GM23248 (cell line): ENCODE data around the gene MATR3. TPM values are rescaled to one million over a fixed set of nuclear protein-coding genes. Genes with fewer than 3 reads are reported as not detected.
A peak's percentile ranks its signal among the peaks of the same experiment; 100 is the strongest.
"Not testable (repeated sequence)": the region's sequence is repeated elsewhere in the genome, so short reads cannot be mapped to it uniquely, and the experiment has no call there.

Experiments used
- DNase-seq: peaks from one replicate; pipeline ENCODE4 v3.0.0-alpha.2; 2015
- H2AFZ ChIP-seq: fragments of 200-600 bp; sonication (generic); 2 replicates; pipeline ENCODE4 v1.6.1; 2016; ENCODE audit warnings: antibody characterized with exemption
- H3F3A ChIP-seq: fragments of 200-600 bp; sonication (generic); 2 replicates; pipeline ENCODE4 v1.6.1; 2016; ENCODE audit warnings: mild to moderate bottlenecking, antibody characterized with exemption, mixed run types; ENCODE audit not compliant: insufficient read depth
- H3K27ac ChIP-seq: fragments of 200-600 bp; sonication (generic); 2 replicates; pipeline ENCODE4 v1.5.1; 2016; ENCODE audit warnings: mild to moderate bottlenecking
- H3K27me3 ChIP-seq: fragments of 200-600 bp; sonication (generic); replicated peaks from 2 replicates; pipeline ENCODE4 v1.6.1; 2016; ENCODE audit warnings: mild to moderate bottlenecking; ENCODE audit not compliant: insufficient read depth
- H3K36me3 ChIP-seq: fragments of 200-600 bp; sonication (generic); 2 replicates; pipeline ENCODE4 v1.6.1; 2016; ENCODE audit warnings: low read depth, mild to moderate bottlenecking
- H3K4me1 ChIP-seq: fragments of 200-600 bp; sonication (generic); 2 replicates; pipeline ENCODE4 v1.6.1; 2016; ENCODE audit warnings: mild to moderate bottlenecking; ENCODE audit not compliant: insufficient read depth
- H3K4me2 ChIP-seq: fragments of 200-600 bp; sonication (generic); one replicate; pipeline ENCODE4 v1.6.1; 2016; ENCODE audit warnings: mild to moderate bottlenecking; ENCODE audit not compliant: unreplicated experiment
- H3K4me3 ChIP-seq: fragments of 200-600 bp; sonication (generic); 2 replicates; pipeline ENCODE4 v1.5.1; 2016; ENCODE audit warnings: mild to moderate bottlenecking
- H3K79me2 ChIP-seq: fragments of 200-600 bp; sonication (generic); 2 replicates; pipeline ENCODE4 v1.6.1; 2016; ENCODE audit warnings: mild to moderate bottlenecking; ENCODE audit not compliant: insufficient read depth
- H3K9ac ChIP-seq: fragments of 200-600 bp; sonication (generic); 2 replicates; pipeline ENCODE4 v1.6.1; 2016; ENCODE audit warnings: mild to moderate bottlenecking
- H3K9me2 ChIP-seq: fragments of 200-600 bp; sonication (generic); 2 replicates; pipeline ENCODE4 v1.6.1; 2016; ENCODE audit warnings: mixed run types, mild to moderate bottlenecking, moderate library complexity; ENCODE audit not compliant: insufficient read depth
- H3K9me3 ChIP-seq: fragments of 200-600 bp; sonication (generic); one replicate; pipeline ENCODE4 v1.6.1; 2017; ENCODE audit warnings: low read depth
- H4K20me1 ChIP-seq: fragments of 200-600 bp; sonication (generic); 2 replicates; pipeline ENCODE4 v1.6.0; 2016; ENCODE audit not compliant: insufficient read depth
- EZH2 ChIP-seq: fragments of 200-600 bp; sonication (generic); IDR thresholded peaks from 2 replicates; pipeline ENCODE4 v1.6.1; 2018; ENCODE audit warnings: antibody characterized with exemption, mild to moderate bottlenecking; ENCODE audit not compliant: insufficient read depth, poor library complexity, severe bottlenecking
- EZH2phosphoT487 ChIP-seq: fragments of 200-600 bp; sonication (generic); IDR thresholded peaks from 2 replicates; pipeline ENCODE4 v1.6.1; 2018; ENCODE audit warnings: antibody characterized with exemption, moderate library complexity, mild to moderate bottlenecking, low read depth; ENCODE audit not compliant: insufficient read depth
- WGBS, 2 experiments: methylation state at CpG; one replicate each; pipeline ENCODE4 v1.1.6; 2015 to 2017; ENCODE audit warnings: low lambda C conversion rate in 2 of 2, low coverage in 1 of 2; ENCODE audit errors: missing lambda C conversion rate in 2 of 2; 5-methylcytosine and 5-hydroxymethylcytosine counted together
- in situ Hi-C: fragments of 300-500 bp; cut with MboI; formaldehyde crosslinking; loops from 2 replicates; pipeline ENCODE4 v1.15.0; 2020
- polyA plus RNA-seq: library from polyadenylated mRNA; unstranded; fragments of >200 nt; fragmentation: Nextera tagmentation; extraction: Ambion mirVana; gene quantifications from 2 replicates; pipeline ENCODE4 v1.2.1, GENCODE V29; 2016
- total RNA-seq: library from RNA; depleted of rRNA; stranded (reverse); fragments of >200 nt; shearing (Covaris generic); gene quantifications from 2 replicates; pipeline ENCODE4 v1.2.3, GENCODE V29; 2014

The MATR3 gene
- total and polyA plus RNA-seq, 2 experiments from 2014 or later, result 198 to 215 TPM

DNA sequence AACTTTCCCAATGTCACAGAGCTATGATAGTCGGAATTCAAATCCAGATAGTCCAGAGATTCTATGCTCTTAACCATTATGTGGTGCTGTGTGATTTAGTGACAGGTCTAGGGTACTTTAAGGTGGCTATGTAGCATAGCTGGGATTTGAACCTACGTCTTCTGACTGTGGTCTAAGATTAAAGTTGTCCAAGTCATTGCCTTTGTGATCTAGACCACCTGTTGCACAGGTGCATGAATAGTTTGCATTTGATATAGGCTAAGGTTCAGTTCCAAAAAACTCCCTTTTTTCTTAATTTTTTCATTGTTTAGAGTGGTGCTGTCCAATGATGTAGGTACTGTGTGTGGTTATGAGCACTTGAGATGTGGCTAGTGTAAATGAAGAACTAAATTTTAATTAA lies 50.6 kb downstream of the MATR3 start:
- no peak for DNase-seq
- H3K27me3 ChIP-seq, result no peaks in the 10 kb centered on the region
- H3F3A ChIP-seq, result peaks cover 15% of the 10 kb centered on the region
- peak overlapping the region; percentile 95 for H3K4me2 ChIP-seq
- H3K27ac ChIP-seq, result no peak overlapping the region
- no peaks in the 10 kb centered on the region for H3K9me3 ChIP-seq
- H3K4me1 ChIP-seq, result peaks cover 16% of the 10 kb centered on the region; the same call in 1 of the 2 replicates
- no peaks in the 10 kb centered on the region for H3K9me2 ChIP-seq
- in situ Hi-C loops, result no loop called here
- TF ChIP-seq EZH2phosphoT487, result no peak
- WGBS, 2 experiments, result 66 to 68% methylated on average over 2 of the region's 2 CpGs
- H3K4me3 ChIP-seq, result peak overlapping the region; percentile 87
- peaks cover 74% of the 10 kb centered on the region for H3K79me2 ChIP-seq
- H4K20me1 ChIP-seq, result peaks cover 30% of the 10 kb centered on the region
- H2AFZ ChIP-seq, result no peak overlapping the region
- no peak overlapping the region for H3K9ac ChIP-seq
- no peaks in the 10 kb centered on the region for H3K36me3 ChIP-seq

- 98 to 99% methylated on average over 8 of the region's 8 CpGs for WGBS, 2 experiments
- Histone ChIP-seq H3K79me2 (peaks cover 87% of the 10 kb centered on the region), H4K20me1 (peaks cover 34% of the 10 kb centered on the region), H3K4me1 (peaks cover 22% of the 10 kb centered on the region; the same call in 1 of the 2 replicates), H3F3A (peaks cover 10% of the 10 kb centered on the region; the same call in 1 of the 2 replicates)
- H3K9me2 ChIP-seq, H3K27me3 ChIP-seq, H3K4me3 ChIP-seq, H3K9ac ChIP-seq, H3K9me3 ChIP-seq, DNase-seq, H3K36me3 ChIP-seq, H3K27ac ChIP-seq, in situ Hi-C loops, H3K4me2 ChIP-seq, H2AFZ ChIP-seq: not testable (repeated sequence)
These were observed 51.9 kb downstream of the MATR3 start for GRCh38 chr5:139345442-139345841.

DNA sequence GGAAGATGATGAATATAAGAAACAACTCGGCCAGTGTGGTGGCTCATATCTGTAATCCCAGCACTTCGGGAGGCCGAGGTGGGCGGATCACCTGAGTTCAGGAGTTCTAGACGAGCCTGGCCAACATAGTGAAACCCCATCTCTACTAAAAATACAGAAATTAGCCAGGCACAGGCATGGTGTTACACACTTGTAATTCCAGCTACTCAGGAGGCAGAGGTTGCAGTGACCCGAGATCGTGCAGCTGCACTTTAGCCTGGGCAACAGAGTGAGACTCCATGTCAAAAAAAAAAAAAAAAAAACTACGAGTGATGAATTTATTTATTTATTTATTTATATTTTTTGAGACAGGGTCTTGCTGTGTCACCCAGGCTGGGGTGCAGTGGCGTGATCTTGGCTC lies 54.3 kb downstream of the MATR3 start:
- 85 to 88% methylated on average over 9 of the region's 9 CpGs for WGBS, 2 experiments
- H3K4me3 ChIP-seq, H3K9me3 ChIP-seq, in situ Hi-C loops, H3K9me2 ChIP-seq, H3K9ac ChIP-seq, H3K27me3 ChIP-seq, H3F3A ChIP-seq, H3K4me2 ChIP-seq, H2AFZ ChIP-seq, H3K36me3 ChIP-seq, H3K27ac ChIP-seq, DNase-seq: not testable (repeated sequence)
- H4K20me1 ChIP-seq, result peaks cover 35% of the 10 kb centered on the region
- H3K79me2 ChIP-seq, result peaks cover 100% of the 10 kb centered on the region
- H3K4me1 ChIP-seq, result peaks cover 28% of the 10 kb centered on the region

GRCh38 chr5:139354186-139354585 lies 60.6 kb downstream of the MATR3 start:
- Histone ChIP-seq H3K9me2 (no peaks in the 10 kb centered on the region), H2AFZ (no peak overlapping the region), H3F3A (peaks cover 11% of the 10 kb centered on the region), H3K79me2 (peaks cover 100% of the 10 kb centered on the region), H4K20me1 (peaks cover 22% of the 10 kb centered on the region; the same call in 1 of the 2 replicates), H3K4me3 (no peak overlapping the region), H3K9ac (no peak overlapping the region), H3K4me1 (peaks cover 16% of the 10 kb centered on the region), H3K4me2 (no peak overlapping the region), H3K36me3 (0 out of 2 replicates have a peak, but pooled peaks cover 15% of the 10 kb centered on the region), H3K9me3 (no peaks in the 10 kb centered on the region), H3K27ac (no peak overlapping the region), H3K27me3 (no peaks in the 10 kb centered on the region)
- in situ Hi-C loops, result no loop called here
- 75 to 76% methylated on average over 3 of the region's 3 CpGs for WGBS, 2 experiments
- DNase-seq, result no peak
- no peak for TF ChIP-seq EZH2
- TF ChIP-seq EZH2phosphoT487, result no peak

- WGBS, 2 experiments, result 98 to 99% methylated on average over 7 to 8 of the region's 8 CpGs
- H3K4me2 ChIP-seq, H3K9ac ChIP-seq, H3K9me3 ChIP-seq, H3K4me3 ChIP-seq, H2AFZ ChIP-seq, in situ Hi-C loops, DNase-seq, H3K27ac ChIP-seq, H3K9me2 ChIP-seq, H3K27me3 ChIP-seq: not testable (repeated sequence)
- Histone ChIP-seq H4K20me1 (peaks cover 15% of the 10 kb centered on the region; the same call in 1 of the 2 replicates), H3K79me2 (peaks cover 100% of the 10 kb centered on the region), H3K36me3 (0 out of 2 replicates have a peak, but pooled peaks cover 15% of the 10 kb centered on the region), H3F3A (peaks cover 13% of the 10 kb centered on the region), H3K4me1 (peaks cover 16% of the 10 kb centered on the region)
These were observed 62.4 kb downstream of the MATR3 start for GRCh38 chr5:139355900-139356299.
